ENCODE data around the gene PHAF1.

- TF ChIP-seq CTCF (CRISPR knock-in tag; IDR thresholded peaks at IDR 0.05) (no peak), ZNF230 (CRISPR knock-in tag; IDR thresholded peaks at IDR 0.05) (no peak), ZBTB40 (IDR thresholded peaks at IDR 0.05) (no peak), ZBTB40 (CRISPR knock-in tag; IDR thresholded peaks at IDR 0.05) (no peak)
Measured at GRCh38 chr16:67157106-67157748, 47.5 kb downstream of the PHAF1 start.

All from HepG2 (cell line).